ENCODE measurements around the gene CCDC71L. TPM values are rescaled to one million over a fixed set of nuclear protein-coding genes. Genes with fewer than 3 reads are reported as not detected.

The CCDC71L gene
- total RNA-seq, 2 donors from 2014 or later = 26.1 to 26.8 TPM

GRCh38 chr7:106629516-106629915 lies 31.4 kb downstream of the CCDC71L start:
- Mint-ChIP-seq H3K27me3 (ENCODE audit: insufficient read depth) (peaks cover 12% of the 10 kb centered on the region), H3K27ac (no peak overlapping the region), H3K36me3 (ENCODE audit: low read depth) (no peaks in the 10 kb centered on the region), H3K4me1 (no peaks in the 10 kb centered on the region), H3K4me3 (no peak overlapping the region), H3K9me3 (no peaks in the 10 kb centered on the region)
- DNase-seq = no peak
- Histone ChIP-seq H3K9me3 (ENCODE audit: control insufficient read depth, low read length) (no peaks in the 10 kb centered on the region), H3K27me3 (ENCODE audit: control insufficient read depth, insufficient read depth, low read length, poor library complexity, severe bottlenecking) (peaks cover 33% of the 10 kb centered on the region), H3K4me3 (ENCODE audit: low read length) (no peak overlapping the region), H3K27ac (ENCODE audit: low read depth, low read length) (no peak overlapping the region), H3K4me1 (ENCODE audit: control insufficient read depth, insufficient read depth, low read length) (no peaks in the 10 kb centered on the region), H3K36me3 (ENCODE audit: control insufficient read depth, insufficient read depth, low read length) (no peaks in the 10 kb centered on the region), H3K9ac (ENCODE audit: extremely low read depth, low read length, poor library complexity, severe bottlenecking) (no peak overlapping the region)
- TF ChIP-seq, protein P1, sequence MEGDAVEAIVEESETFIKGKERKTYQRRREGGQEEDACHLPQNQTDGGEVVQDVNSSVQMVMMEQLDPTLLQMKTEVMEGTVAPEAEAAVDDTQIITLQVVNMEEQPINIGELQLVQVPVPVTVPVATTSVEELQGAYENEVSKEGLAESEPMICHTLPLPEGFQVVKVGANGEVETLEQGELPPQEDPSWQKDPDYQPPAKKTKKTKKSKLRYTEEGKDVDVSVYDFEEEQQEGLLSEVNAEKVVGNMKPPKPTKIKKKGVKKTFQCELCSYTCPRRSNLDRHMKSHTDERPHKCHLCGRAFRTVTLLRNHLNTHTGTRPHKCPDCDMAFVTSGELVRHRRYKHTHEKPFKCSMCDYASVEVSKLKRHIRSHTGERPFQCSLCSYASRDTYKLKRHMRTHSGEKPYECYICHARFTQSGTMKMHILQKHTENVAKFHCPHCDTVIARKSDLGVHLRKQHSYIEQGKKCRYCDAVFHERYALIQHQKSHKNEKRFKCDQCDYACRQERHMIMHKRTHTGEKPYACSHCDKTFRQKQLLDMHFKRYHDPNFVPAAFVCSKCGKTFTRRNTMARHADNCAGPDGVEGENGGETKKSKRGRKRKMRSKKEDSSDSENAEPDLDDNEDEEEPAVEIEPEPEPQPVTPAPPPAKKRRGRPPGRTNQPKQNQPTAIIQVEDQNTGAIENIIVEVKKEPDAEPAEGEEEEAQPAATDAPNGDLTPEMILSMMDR (conservative IDR thresholded peaks at IDR 0.05) = no peak
- WGBS, 2 experiments (ENCODE audit: insufficient coverage in 1 of 2, insufficient read length in 1 of 2) = 57 to 75% methylated on average over 1 to 2 of the region's 2 CpGs

- Histone ChIP-seq H3K27ac (ENCODE audit: low read depth, low read length) (no peak overlapping the region), H3K9me3 (ENCODE audit: control insufficient read depth, low read length) (peaks cover 12% of the 10 kb centered on the region), H3K36me3 (ENCODE audit: control insufficient read depth, insufficient read depth, low read length) (no peaks in the 10 kb centered on the region), H3K9ac (ENCODE audit: extremely low read depth, low read length, poor library complexity, severe bottlenecking) (no peak overlapping the region), H3K27me3 (ENCODE audit: control insufficient read depth, insufficient read depth, low read length, poor library complexity, severe bottlenecking) (peaks cover 17% of the 10 kb centered on the region), H3K4me3 (ENCODE audit: low read length) (no peak overlapping the region), H3K4me1 (ENCODE audit: control insufficient read depth, insufficient read depth, low read length) (no peaks in the 10 kb centered on the region)
- no peaks in the 10 kb centered on the region for H3K4me1 Mint-ChIP-seq
- H3K9me3 Mint-ChIP-seq = peaks cover 8% of the 10 kb centered on the region
- TF ChIP-seq, protein P1 (conservative IDR thresholded peaks at IDR 0.05) = no peak
- H3K36me3 Mint-ChIP-seq (ENCODE audit: low read depth) = no peaks in the 10 kb centered on the region
- H3K27me3 Mint-ChIP-seq (ENCODE audit: insufficient read depth) = peaks cover 12% of the 10 kb centered on the region
- no peak overlapping the region for H3K27ac Mint-ChIP-seq
- no peak overlapping the region for H3K4me3 Mint-ChIP-seq
- 92 to 97% methylated on average over 6 of the region's 6 CpGs for WGBS, 2 experiments (ENCODE audit: insufficient coverage in 1 of 2, insufficient read length in 1 of 2)
- no peak for DNase-seq
These were observed 34.4 kb downstream of the CCDC71L start for GRCh38 chr7:106626376-106627164.

- H3K4me1 ChIP-seq (ENCODE audit: control insufficient read depth, insufficient read depth, low read length) = no peaks in the 10 kb centered on the region
- H3K4me3 ChIP-seq (ENCODE audit: low read length) = no peak overlapping the region
- H3K27ac ChIP-seq (ENCODE audit: low read depth, low read length) = no peak overlapping the region
- H3K36me3 ChIP-seq (ENCODE audit: control insufficient read depth, insufficient read depth, low read length) = no peaks in the 10 kb centered on the region
- WGBS, 2 experiments (ENCODE audit: insufficient coverage in 1 of 2, insufficient read length in 1 of 2) = 68 to 77% methylated on average over 5 to 6 of the region's 6 CpGs
- no peak overlapping the region for H3K9ac ChIP-seq (ENCODE audit: extremely low read depth, low read length, poor library complexity, severe bottlenecking)
- no peaks in the 10 kb centered on the region for H3K36me3 Mint-ChIP-seq (ENCODE audit: low read depth)
- peaks cover 15% of the 10 kb centered on the region for H3K9me3 ChIP-seq (ENCODE audit: control insufficient read depth, low read length)
- peaks cover 9% of the 10 kb centered on the region for H3K27me3 ChIP-seq (ENCODE audit: control insufficient read depth, insufficient read depth, low read length, poor library complexity, severe bottlenecking)
- TF ChIP-seq, protein P1 (conservative IDR thresholded peaks at IDR 0.05) = no peak
- DNase-seq = no peak
- no peak overlapping the region for H3K4me3 Mint-ChIP-seq
- H3K9me3 Mint-ChIP-seq = peaks cover 13% of the 10 kb centered on the region
- H3K27me3 Mint-ChIP-seq (ENCODE audit: insufficient read depth) = peaks cover 12% of the 10 kb centered on the region
- no peak overlapping the region for H3K27ac Mint-ChIP-seq
- H3K4me1 Mint-ChIP-seq = no peaks in the 10 kb centered on the region
These were observed 35.2 kb downstream of the CCDC71L start for GRCh38 chr7:106625678-106626301.

All from endodermal cell (in vitro differentiated cells).